Epithelial cell of proximal tubule (primary cell): Measurements from ENCODE around the gene ENTREP3. TPM values are rescaled to one million over a fixed set of nuclear protein-coding genes. Genes with fewer than 3 reads are reported as not detected.

ENCODE experiments used
- DNase-seq: peaks from one replicate; pipeline ENCODE4 v3.0.0-alpha.2; 2011; ENCODE audit warnings: low read depth
- H3K4me3 ChIP-seq: 2 replicates; pipeline ENCODE4 v1.5.1; 2011; ENCODE audit warnings: low read depth, mild to moderate bottlenecking, low read length
- total RNA-seq: library from RNA; depleted of rRNA; stranded (reverse); fragments of >200 nt; gene quantifications from 2 replicates; pipeline ENCODE4 v1.2.3, GENCODE V29; 2015
- TF ChIP-seq, protein P1 (sequence below): conservative IDR thresholded peaks from 2 replicates; pipeline ENCODE4 v1.5.1; 2012; ENCODE audit warnings: low read depth, mild to moderate bottlenecking, low read length

ENTREP3 gene
- total RNA-seq, 1 donor from 2014 or later: 15.9 TPM

DNA sequence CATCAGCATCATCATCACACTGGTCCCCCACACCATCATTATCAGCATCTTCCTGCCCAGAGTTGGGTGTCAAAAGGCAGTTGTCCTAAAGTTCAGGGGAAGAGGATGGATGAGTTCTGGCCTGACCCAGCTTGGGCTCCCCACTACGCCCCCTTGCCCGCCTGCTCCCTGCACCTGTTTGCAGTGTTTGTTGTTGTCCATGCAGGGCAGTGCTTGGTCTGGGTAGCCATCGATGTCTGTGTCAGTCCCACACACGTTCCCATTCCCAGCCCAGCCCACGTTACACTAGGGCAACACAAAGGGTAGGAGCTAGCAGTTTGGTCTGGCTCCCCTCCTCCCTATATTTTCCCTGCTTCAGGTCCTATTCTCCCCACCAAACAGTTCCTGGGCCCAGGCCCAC lies 54.4 kb downstream of the ENTREP3 start:
- TF ChIP-seq, protein P1, sequence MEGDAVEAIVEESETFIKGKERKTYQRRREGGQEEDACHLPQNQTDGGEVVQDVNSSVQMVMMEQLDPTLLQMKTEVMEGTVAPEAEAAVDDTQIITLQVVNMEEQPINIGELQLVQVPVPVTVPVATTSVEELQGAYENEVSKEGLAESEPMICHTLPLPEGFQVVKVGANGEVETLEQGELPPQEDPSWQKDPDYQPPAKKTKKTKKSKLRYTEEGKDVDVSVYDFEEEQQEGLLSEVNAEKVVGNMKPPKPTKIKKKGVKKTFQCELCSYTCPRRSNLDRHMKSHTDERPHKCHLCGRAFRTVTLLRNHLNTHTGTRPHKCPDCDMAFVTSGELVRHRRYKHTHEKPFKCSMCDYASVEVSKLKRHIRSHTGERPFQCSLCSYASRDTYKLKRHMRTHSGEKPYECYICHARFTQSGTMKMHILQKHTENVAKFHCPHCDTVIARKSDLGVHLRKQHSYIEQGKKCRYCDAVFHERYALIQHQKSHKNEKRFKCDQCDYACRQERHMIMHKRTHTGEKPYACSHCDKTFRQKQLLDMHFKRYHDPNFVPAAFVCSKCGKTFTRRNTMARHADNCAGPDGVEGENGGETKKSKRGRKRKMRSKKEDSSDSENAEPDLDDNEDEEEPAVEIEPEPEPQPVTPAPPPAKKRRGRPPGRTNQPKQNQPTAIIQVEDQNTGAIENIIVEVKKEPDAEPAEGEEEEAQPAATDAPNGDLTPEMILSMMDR: no peak
- no peak for DNase-seq
- H3K4me3 ChIP-seq: no peak overlapping the region

DNA sequence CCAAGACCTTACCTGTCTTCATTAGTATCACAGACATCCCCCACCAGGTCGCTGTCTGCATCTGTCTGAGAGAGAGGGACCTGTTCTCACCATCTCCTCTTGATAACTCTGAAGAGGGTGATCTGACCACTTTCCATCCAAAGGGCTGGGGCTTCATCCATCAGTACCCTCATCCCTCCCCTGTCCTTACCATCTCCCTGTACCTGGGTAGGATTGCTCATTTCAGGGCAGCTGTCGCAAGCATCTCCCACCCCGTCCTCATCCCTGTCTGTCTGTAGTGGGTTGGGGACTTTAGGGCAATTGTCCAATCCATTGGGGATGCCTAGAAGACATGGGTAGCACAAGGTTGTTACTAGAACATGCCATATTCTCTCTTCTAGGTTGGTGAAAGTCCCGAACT lies 55.5 kb downstream of the ENTREP3 start:
- H3K4me3 ChIP-seq: no peak overlapping the region
- TF ChIP-seq, protein P1: no peak
- DNase-seq: no peak

- TF ChIP-seq, protein P1: no peak
- no peak overlapping the region for H3K4me3 ChIP-seq
- no peak for DNase-seq
These were observed 56.8 kb downstream of the ENTREP3 start for GRCh38 chr1:155198547-155198906.

DNA sequence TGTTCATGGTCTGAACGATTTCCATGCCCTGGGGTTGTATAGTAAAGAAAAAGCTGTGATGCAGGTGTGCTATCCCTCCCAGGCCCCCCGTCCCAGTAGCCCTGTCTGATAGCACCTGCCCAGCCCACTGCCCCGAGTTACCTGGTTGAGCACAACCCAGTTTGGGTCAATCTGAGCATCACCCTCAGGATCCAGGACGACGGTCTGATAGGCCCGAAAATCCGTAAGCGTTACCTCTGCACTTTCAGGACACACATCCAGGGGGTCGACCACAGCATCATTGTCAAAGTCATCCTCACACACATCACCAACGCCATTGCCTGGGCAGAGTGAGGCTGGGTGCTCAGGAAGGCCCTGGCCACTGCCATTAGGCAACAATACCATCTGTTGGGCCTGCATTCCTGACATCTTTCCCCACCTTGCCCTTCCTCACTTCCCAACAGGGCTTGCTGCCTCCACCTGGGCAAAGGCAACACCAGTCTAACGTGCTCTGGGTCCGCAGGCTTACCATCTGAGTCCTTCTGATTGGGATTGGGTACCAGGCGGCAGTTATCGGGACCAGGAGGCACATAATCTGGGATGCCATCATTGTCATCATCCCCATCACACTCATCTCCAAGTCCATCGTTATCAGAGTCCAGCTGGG lies 57.3 kb downstream of the ENTREP3 start:
- DNase-seq: no peak
- TF ChIP-seq, protein P1: no peak

More for the DNA sequence above, 57.3 kb downstream of the ENTREP3 start:
- H3K4me3 ChIP-seq: no peak overlapping the region

Other genes with a start within 250 kb of the ENTREP3 start
- 0.12 TPM in 1 of 2 replicates, not detected in the other for gene DCST2, start 221.7 kb downstream of the ENTREP3 start, total RNA-seq
- gene DCST1, start 221.7 kb downstream of the ENTREP3 start, total RNA-seq: not detected in 2 replicates
- gene ADAM15, start 204.2 kb downstream of the ENTREP3 start, total RNA-seq: 164 and 266 TPM in 2 replicates
- 10.8 and 24.9 TPM in 2 replicates for gene EFNA4, start 191.7 kb downstream of the ENTREP3 start, total RNA-seq
- gene EFNA3, start 176.6 kb downstream of the ENTREP3 start, total RNA-seq: 1.7 and 2.8 TPM in 2 replicates
- gene EFNA1, start 127.6 kb downstream of the ENTREP3 start, total RNA-seq: 26.3 and 45.3 TPM in 2 replicates
- gene SLC50A1, start 119.6 kb downstream of the ENTREP3 start, total RNA-seq: 32.7 and 37.7 TPM in 2 replicates
- 28.6 and 77.8 TPM in 2 replicates for gene DPM3, start 115.0 kb downstream of the ENTREP3 start, total RNA-seq
- 170 and 193 TPM in 2 replicates for gene KRTCAP2, start 82.2 kb downstream of the ENTREP3 start, total RNA-seq
- gene TRIM46, start 81.6 kb downstream of the ENTREP3 start, total RNA-seq: 3.4 and 9.4 TPM in 2 replicates
- gene THBS3, start 47.6 kb downstream of the ENTREP3 start, total RNA-seq: 4.9 and 13.2 TPM in 2 replicates
- 75.2 and 132 TPM in 2 replicates for gene MTX1, start 46.8 kb downstream of the ENTREP3 start, total RNA-seq
- gene SCAMP3, start 6.9 kb upstream of the ENTREP3 start, total RNA-seq: 61.8 and 89.7 TPM in 2 replicates
- gene CLK2, start 18.0 kb upstream of the ENTREP3 start, total RNA-seq: 20.7 and 43.7 TPM in 2 replicates
- gene HCN3, start 22.0 kb upstream of the ENTREP3 start, total RNA-seq: 0.72 and 8.1 TPM in 2 replicates
- gene PKLR, start 46.0 kb upstream of the ENTREP3 start, total RNA-seq: not detected in 2 replicates
- 248 and 580 TPM in 2 replicates for gene FDPS, start 53.4 kb upstream of the ENTREP3 start, total RNA-seq
- gene RUSC1, start 65.4 kb upstream of the ENTREP3 start, total RNA-seq: 53.2 and 64.8 TPM in 2 replicates